IPS DF 19.7 (cell line): ENCODE results near the gene PRR13.
"Not testable (repeated sequence)": the region's sequence is repeated elsewhere in the genome, so short reads cannot be mapped to it uniquely, and the experiment has no call there.

ENCODE experiments used
- DNase-seq: peaks from one replicate; pipeline ENCODE4 v3.0.0-alpha.2; 2013; ENCODE audit warnings: low read depth, low spot score

PRR13 gene

DNA sequence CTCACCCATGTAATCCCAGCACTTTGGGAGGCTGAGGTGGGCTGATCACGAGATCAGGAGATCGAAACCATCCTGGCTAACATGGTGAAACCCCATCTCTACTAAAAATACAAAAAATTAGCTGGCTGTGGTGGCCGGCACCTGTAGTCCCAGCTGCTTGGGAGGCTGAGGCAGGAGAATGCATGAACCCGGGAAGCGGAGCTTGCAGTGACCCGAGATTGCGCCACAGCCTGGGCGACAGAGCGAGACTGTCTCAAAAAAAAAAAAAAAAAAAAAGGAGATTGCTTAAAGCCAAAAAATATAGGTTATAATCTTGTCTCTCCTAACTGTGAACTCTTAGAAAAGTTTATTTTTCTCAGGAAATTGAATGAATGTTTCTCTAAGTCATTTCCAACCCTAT, 6.2 kb upstream of the PRR13 start:
- not testable (repeated sequence) for DNase-seq

DNA sequence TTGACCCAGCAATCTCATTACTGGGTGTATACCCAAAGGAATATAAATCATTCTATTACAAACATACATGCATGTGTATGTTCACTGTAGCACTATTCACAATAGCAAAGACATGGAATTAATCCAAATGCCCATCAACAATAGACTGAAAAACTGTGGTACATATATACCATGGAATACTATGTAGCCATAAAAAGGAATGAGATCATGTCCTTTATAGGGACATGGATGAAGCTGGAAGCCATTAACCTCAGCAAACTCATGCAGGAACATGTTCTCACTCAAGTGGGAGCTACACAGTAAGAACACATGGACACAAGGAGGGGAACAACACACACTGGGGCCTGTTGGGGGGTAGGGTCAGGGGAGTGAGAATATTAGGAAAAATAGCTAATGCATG, 2.0 kb upstream of the PRR13 start:
- DNase-seq = not testable (repeated sequence)

DNA sequence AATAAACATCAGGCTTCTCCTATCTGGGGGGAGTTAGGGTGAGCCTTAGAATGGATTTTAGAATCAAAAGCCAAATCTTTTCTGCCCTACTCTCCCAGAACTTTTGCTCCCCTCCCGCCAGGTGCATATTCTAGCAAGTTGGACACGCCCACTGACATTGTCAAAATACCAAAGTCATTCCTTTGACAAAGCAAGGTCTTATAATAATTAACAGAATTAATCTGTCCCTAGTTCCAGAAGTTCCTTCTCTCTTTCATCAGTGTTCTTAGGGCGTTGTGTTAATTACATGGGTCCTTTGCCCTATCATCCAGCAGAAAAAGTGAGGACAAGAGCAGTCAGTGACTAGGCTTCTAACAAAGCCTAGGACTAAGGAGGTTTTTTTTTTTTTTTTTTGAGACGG, 2.4 kb downstream of the PRR13 start:
- DNase-seq = no peak

DNA sequence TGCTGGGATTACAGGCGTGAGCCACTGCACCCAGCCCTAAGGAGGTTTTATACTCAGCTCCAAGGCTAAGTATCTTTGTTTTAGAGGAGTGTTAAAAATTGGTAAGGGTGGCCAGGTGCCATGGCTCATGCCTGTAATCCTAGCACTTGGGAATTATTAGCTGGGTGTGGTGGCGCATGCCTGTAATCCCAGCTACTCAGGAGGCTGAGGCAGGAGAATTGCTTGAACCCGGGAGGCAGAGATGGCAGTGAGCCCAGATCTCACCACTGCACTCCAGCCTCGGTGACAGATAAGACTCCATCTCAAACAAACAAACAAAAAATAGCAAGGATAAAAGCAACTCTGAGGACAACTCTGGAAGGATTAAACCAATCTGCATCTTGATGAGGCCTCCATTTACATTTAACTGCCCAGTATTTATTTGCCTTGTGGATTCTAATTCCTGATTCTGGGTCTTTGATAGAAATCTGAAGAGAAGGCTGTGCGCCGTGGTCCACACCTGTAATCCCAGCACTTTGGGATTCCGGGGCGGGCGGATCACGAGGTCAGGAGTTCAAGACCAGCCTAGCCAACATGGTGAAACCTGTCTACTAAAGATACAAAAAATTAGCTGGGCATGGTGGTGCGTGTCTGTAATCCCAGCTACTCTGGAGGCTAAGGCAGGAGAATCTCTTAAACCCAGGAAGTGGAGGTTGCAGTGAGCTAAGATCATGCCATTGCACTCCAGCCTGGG, 3.2 kb downstream of the PRR13 start:
- DNase-seq = not testable (repeated sequence)

DNA sequence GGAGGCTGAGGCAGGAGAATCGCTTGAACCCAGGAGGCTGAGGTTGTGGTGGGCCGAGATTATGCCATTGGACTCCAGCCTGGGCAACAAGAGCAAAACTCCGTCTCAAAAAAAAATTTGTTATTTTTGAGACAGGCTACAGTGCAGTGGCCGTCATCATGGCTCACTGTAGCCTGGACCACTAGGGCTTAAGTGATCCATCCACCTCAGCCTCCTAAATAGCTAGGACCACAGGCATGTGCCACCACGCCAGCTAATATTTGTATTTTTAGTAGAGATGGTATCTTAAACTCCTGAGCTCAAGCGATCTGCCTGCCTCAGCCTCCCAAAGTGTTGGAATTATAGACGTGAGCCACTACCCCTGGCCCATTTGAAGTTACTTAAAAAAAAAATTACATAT, 9.4 kb downstream of the PRR13 start:
- no peak for DNase-seq

DNA sequence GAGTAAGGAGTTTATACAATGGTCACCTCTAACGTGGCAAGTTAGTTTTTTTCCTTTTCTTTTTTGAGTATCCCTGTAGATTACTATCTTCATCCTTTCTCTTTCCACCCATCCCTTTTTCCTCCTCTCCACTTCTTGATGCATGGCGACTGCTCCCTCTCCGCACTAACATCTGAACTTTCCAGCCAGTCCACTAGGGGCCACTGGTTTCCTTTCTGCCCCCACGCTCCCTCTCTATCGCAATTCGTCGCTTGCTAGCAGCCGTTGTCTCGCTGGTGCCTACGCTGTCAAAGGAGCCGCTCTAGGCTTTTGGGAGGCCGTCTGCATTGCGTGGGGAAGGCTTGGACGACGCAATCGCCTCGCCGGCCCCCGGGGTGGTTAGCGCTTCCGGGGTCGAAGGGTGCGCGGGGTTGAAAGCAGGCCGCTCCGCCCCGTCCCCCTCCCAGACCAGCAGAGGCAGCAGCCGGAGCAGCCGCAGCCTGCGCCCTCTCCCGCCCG, 10.2 kb downstream of the PRR13 start, which contains the start of gene PCBP2:
Gene PCBP2, plus strand, starts transcription at position 442 of the 498 bp plus-strand sequence. CDS start 2,699 bp downstream, outside the sequence.
- peak; percentile 99 for DNase-seq

DNA sequence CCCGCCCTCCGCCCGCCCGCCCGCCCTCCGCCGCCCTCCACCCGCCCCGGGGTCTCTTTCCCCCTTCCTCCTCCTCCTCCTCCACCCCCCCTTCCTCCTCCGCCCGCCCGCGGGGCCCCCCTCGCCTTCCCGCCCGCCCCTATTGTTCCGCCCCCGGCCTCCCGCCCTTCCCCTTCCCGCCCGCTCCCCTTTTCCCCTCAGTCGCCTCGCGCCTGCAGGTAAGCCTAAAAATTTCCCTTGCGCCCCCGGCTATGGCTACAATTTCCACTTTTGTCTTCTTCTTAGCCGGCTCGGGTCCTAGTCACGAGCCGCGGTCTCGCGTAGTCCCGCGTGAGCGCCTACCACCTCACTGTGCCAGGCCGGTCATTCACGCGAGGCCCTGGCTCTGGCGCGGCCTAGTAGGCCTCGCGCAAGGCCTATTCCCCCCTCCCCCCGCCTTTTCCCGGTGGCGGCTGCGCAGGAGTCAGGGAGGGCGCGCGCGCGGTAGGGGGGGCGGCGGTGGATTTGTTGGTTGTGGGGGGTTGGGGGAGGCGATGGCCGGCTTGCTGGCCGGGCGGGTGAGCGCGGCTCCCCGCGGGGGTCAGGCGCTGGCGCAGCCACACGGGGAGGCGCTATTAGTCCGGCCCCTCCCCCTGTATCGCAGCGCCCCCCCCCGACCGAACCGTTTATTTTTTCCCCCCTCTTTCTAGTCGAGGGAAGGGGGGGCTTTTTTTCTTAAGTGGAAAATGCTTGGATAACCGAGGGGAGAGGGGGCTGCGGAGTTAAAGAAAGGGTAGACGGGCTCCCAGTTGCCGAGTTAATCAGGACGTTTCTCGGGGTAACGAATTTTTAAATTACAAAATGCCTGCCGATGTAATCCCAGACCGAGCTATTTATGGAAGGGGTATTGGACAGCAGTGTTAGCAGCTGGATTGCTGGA, 10.9 kb downstream of the PRR13 start:
- DNase-seq = no peak

DNA sequence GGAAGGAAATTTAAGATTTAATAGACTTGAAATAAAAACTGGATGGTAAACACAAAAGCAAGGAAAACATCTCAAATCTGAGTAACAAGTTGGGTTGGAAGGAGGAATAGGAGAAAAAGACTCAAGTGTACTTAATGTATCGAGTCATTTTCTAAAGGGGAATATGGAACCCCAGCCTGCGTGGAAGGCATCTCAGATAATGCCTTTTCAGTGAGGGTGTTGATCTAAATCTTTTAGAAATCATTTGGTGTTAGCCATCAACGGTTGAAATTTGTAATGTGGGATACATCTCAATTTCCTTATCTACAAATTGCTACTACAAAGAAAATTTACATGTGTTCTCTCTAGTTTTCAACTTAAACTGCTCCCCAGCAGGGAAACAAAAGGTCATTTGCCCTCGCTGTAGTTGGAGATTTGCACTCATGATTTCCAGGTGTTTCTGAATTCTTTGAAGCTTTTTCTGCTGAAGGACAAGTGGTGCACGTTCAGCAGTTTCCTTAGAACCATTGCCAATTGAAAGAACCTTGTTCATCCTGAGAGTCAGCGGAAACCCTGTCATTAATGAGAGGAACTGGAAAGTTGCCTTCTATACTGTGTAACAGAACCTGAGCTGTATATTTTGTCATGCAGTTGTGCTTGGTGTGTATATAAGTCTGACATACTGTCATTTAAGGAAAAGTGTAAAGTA, 12.6 kb downstream of the PRR13 start:
- no peak for DNase-seq

DNA sequence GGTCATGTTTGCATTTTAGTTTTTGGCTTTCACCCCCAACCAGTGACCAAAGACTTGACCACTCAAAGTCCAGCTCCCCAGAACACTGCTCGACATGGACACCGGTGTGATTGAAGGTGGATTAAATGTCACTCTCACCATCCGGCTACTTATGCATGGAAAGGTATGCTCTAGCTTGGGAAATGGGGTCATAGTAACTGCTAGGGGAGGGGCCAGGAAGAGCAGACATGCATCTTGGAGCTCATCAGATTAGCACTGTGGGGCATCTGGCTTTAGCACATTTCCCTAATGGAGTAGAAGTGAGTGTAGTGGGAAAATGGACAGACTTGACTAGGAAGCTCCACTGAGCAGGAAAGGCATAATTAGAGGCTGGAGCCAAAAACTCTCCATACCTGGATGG, 13.2 kb downstream of the PRR13 start:
- DNase-seq = no peak

DNA sequence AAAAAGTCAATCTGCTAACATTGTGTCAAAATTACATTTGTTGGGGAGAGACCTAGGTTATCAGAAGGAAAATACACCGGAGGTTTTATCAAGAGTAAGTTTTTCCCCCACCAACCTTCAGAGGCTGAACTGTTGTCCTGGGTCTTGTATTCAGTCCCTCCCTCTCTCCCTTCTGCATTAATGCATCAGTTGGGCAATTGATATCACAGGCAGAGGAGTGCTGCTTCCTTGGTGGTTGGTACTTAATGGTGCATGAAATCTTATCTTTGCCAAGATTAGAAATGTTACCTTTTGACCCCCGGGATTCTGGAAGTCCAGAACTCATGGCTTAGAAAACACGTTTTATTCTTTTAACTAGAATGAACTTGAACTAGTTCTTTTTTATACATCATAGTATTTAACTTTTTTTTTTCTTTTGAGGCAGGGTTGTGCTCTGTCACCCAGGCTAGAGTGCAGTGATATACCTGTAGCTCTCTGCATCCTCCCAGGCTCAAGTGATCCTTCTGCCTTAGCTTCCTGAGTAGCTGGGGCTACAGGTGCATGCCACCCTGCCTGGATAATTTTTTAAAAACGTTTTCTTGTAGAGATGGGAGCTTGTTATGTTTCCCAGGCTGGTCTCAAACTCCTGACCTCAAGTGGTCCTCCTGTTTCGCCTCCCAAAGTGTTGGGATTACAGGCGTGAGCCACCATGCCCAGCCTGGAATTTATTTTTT, 15.3 kb downstream of the PRR13 start:
- DNase-seq = no peak

DNA sequence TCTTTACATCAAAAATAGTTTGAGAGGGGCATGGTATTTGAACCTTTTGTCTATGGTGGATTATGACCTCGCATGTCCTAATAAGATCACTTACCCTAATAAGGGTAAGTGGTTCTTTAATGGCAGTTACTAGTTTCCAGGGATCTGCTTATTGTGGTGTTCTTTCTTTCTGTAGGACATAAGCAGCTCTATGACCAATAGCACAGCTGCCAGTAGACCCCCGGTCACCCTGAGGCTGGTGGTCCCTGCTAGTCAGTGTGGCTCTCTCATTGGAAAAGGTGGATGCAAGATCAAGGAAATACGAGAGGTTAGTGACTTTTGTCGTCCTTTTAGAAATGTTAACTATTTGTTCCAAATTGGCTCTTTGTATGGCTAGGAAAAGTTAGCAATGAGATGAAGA, 17.6 kb downstream of the PRR13 start:
- no peak for DNase-seq

DNA sequence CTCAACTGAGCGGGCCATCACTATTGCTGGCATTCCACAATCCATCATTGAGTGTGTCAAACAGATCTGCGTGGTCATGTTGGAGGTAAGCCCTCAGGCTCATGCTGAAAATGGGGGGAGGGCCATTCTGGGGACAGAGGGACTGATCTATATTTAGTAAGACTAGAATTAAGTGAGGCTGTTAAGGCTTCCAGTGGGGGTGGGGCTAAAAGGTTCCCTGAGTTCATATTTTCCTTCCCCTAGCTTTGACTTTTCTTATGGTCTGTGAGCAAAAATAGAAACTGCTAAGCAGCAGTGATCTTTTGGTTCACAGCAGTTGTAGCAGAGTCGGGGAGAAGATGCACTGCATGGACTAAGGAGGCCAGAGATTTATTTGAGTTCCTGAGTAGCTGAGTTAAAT, 19.5 kb downstream of the PRR13 start:
- DNase-seq = no peak

DNA sequence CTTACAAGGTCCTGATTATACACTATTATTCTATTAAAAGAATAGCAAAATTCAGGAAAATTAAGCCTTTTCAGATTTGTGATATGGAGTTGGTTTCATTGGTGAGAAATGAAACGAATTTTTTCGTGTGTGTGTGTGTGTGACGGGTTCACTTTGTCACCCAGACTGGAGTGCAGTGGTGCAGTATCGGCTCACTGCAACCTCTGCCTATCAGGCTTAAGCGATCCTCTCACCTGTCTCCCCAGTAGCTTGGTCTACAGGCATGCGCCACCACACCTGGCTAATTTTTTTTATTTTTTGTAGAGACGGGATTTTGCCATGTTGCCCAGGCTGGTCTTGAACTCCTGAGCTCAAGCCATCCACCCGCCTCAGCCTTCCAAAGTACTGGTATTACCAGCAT, 20.1 kb downstream of the PRR13 start:
- DNase-seq = no peak

DNA sequence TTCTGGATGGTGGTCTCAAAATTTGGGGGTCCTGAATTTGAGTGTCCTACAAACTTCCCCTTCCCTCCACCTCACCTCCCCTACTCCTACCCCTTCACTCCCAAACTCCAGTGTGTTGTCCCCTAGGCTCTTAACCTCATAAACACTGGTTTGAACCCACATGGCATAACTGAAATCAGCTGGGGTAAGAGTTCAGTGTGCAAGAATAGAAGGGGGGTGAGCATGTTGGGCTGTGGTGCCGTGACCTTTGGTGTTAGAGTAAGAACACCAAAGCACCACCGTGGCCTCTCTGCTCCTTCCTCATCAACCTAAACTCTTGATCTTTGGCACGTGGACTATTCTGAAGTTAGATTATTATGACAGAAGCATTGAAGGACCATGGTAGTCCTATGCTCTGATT, 21.4 kb downstream of the PRR13 start:
- DNase-seq = no peak

DNA sequence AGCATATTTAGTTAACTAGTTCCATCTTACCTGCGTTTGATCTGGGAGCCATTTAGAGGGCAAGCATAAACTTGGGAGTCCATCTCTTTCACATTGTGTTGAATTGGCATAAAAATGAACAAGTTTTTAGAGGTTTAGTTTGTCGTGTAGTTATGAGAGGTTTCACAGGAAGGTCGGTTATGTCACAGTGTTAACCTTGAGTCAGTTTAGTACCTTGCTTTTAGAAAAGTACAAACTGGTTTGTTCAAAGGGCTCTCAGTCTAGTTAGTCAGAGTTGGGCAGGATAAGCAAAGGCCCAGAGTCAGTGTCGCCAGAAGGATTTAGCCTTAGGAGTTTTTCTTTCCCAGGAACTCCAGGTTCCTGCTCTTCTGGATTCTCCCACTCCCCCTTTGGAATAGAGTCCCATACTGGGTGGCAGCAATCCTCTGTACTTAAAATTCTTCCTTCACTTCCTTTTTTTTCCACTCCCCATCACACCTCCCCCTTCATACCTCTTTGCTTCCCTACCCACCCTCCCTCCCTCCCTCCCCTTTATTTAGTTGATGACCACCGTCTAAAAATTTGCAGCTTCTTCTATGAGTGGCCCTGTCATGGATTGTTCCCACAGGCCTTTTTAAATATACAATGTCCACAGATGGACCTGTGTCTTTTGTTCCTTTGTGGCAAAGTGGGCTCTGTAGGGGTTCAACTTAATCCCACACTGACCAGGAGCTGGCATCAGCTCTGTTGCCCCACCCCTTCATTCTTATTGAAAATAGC, 22.4 kb downstream of the PRR13 start:
- DNase-seq = no peak

DNA sequence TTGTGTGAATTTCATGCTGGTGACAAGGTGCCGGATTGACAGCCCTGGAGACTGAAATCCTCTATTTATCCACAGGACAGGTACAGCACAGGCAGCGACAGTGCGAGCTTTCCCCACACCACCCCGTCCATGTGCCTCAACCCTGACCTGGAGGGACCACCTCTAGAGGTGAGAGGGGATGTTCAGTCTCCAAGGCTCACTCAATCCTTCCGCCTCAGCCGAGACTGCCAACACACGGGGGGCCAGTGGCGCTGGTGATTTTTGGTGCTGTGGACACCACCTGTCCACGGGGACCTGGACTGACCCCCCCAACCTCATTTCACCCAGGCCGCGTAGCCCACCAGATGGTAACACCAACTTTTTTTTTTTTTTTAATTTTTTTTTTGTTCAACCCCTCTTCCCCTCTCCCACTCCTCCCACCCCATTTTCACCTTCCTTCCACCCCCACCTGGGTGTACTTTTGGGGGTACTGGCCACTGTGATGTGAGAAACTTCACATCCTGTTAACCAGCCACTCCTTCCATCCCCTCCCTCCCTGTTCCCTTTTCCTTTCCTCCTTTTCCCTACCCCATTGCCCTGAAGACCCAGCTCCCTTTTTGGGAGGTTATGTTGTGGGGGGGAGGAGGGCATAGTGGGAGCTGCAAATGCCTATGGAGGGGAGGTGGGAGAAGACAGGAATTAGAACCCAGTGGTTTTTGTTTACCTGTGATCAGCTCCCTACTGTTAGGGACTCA, 23.3 kb downstream of the PRR13 start:
- DNase-seq = no peak

DNA sequence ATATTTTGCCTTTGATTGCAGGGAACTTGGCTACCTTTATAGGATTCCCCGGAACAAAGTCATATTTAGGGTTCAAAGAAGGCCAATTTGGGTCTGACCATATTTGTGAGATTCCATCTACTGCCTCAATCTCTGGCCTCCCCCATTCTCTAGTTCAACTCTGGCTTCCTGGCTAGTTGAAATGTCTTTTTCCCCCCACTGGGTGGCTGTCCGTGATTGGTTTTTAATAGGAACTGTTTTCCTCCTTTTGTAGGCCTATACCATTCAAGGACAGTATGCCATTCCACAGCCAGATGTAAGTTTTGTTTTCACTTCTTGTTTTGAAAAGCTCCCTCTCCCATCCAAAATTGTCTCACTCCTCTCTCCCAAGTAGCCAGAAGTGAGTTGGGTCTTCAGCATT, 24.1 kb downstream of the PRR13 start:
- no peak for DNase-seq

DNA sequence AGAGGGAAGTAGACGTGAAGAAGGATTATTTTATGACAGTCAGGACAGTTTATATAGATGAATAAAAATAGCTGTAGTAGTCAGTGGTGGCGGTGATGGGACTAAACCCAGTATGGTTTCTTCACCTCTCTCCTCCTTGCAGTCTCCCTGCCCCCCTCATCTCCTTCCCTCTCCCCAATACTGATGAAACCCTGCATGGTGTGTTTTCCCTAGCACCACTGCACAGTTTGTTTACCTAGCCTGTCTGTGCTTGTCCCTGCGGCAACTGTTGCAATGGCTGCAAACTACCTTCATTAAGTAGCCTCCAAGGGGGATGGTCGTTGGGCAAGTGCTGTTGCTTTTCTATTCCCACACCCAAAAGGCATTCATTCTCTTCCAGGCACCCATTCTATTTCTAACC, 25.1 kb downstream of the PRR13 start:
- no peak for DNase-seq

DNA sequence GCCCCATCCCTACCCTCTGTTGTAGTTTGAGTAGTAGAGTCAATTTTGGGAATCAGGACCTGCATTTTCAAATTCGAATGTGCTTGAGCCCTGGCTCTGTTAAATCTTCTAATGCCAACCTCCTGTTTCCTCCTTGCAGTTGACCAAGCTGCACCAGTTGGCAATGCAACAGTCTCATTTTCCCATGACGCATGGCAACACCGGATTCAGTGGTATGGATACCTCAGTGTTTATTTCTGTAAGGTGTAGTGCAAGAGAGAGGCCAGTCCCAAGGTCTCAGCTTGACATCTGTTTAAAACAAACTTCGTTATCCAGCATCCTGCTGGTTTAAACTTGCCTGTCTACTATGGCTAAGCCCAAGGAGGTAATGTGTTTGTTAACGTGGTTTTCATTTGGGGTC, 25.5 kb downstream of the PRR13 start:
- no peak for DNase-seq

DNA sequence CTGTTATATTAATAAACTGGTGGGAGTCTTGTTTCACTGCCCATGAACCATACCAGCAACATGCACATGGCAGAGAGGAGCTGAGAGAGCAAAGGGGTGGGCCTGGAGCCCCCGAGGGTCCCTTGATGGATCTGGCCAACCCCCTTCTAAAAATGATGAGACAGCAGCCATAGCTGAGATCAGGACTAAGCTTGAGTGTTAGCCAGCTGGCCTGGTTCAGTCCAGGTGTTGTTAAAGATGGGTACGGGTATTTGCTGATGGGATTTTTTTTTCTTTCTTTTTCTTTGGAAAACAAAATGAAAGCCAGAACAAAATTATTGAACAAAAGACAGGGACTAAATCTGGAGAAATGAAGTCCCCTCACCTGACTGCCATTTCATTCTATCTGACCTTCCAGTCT, 26.3 kb downstream of the PRR13 start:
- no peak for DNase-seq
